GM12891 (cell line): ENCODE results near the gene R3HDM1.

Experiments used
- POLR2A ChIP-seq: IDR thresholded peaks from 2 replicates; pipeline ENCODE4 v1.6.1; 2011; ENCODE audit warnings: low read depth, low read length, control low read depth
- POLR2AphosphoS5 ChIP-seq: IDR thresholded peaks from 2 replicates; pipeline ENCODE4 v1.6.1; 2011; ENCODE audit warnings: low read depth, low read length, control low read depth
- SPI1 ChIP-seq: IDR thresholded peaks from 2 replicates; pipeline ENCODE4 v1.6.1; 2011; ENCODE audit warnings: low read depth, low read length, control low read depth

DNA sequence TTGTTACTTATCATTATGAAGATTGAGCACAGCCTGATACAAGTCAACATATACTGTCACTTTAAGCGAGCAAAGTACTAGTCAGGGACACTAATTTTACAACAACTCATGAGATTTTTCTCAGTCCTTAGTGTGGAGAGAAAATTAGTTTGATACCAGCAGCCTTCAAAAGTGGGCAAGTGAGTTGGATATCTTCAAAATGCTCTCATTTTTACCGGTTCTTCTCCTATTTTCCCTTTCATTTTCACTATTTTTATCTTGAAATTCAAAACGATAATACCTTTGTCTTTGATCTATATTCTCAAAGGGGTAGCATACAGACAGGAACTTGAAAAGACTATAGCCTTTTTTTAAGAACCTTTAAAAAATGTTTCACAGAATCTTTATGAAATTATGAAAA is 158.4 kb downstream of the R3HDM1 start:
- TF ChIP-seq POLR2AphosphoS5 (no peak), POLR2A (no peak), SPI1 (no peak)
